Measurements from ENCODE around the gene FBH1. TPM values are rescaled to one million over a fixed set of nuclear protein-coding genes. Genes with fewer than 3 reads are reported as not detected.

The FBH1 gene
- total and polyA plus RNA-seq, 9 of the 15 experiments (the other 6 are each of a cell fraction or from before 2014, with no cell fraction given) = 13.4 to 108 (median 77.8) TPM

DNA sequence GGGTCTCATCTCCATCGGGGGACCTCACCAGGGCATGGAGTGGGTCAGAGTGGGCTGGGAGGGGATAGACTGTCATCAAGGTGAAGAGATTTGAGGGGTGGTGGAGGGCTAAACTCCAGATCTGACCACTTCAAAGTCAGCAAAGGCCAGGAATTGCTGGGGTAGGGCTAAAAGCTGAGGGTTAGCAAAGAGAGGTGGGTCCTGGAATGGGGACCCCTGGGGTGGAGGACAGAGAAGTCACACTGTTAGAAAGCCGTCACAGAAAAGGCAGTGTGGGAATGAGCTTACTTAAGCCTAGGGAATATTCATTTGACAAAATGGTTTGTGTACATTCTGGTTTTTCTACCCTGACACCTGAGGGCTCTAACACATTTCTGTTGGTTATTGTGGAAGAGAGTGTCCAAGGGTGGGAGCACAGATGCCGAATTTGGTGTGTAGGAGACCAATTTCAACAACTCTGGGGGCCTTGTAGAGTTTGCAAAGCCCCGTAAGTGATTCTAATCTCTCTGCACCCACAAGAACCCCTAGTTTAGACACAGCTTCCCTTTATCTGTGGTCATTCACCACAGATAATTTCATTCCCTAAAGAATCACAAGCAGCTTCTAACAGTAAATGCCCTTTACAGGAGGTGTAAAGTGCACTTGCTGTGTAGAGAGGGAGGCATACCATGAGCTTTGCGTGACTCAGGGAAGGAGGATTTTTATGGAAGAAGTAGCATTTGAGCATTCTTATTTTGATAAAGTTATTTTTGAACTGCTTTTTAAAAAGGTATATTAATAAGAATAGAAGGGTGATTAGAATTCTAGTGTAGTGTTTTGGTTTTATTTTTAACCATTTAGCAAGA is 6.4 kb downstream of the FBH1 start (continued):
- TF ChIP-seq, protein P1, sequence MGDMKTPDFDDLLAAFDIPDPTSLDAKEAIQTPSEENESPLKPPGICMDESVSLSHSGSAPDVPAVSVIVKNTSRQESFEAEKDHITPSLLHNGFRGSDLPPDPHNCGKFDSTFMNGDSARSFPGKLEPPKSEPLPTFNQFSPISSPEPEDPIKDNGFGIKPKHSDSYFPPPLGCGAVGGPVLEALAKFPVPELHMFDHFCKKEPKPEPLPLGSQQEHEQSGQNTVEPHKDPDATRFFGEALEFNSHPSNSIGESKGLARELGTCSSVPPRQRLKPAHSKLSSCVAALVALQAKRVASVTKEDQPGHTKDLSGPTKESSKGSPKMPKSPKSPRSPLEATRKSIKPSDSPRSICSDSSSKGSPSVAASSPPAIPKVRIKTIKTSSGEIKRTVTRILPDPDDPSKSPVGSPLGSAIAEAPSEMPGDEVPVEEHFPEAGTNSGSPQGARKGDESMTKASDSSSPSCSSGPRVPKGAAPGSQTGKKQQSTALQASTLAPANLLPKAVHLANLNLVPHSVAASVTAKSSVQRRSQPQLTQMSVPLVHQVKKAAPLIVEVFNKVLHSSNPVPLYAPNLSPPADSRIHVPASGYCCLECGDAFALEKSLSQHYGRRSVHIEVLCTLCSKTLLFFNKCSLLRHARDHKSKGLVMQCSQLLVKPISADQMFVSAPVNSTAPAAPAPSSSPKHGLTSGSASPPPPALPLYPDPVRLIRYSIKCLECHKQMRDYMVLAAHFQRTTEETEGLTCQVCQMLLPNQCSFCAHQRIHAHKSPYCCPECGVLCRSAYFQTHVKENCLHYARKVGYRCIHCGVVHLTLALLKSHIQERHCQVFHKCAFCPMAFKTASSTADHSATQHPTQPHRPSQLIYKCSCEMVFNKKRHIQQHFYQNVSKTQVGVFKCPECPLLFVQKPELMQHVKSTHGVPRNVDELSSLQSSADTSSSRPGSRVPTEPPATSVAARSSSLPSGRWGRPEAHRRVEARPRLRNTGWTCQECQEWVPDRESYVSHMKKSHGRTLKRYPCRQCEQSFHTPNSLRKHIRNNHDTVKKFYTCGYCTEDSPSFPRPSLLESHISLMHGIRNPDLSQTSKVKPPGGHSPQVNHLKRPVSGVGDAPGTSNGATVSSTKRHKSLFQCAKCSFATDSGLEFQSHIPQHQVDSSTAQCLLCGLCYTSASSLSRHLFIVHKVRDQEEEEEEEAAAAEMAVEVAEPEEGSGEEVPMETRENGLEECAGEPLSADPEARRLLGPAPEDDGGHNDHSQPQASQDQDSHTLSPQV (IDR thresholded peaks at IDR 0.05) = 0 out of 2 replicates have a peak, but pooled peaks have one; percentile 23
- TF ChIP-seq, protein P2, sequence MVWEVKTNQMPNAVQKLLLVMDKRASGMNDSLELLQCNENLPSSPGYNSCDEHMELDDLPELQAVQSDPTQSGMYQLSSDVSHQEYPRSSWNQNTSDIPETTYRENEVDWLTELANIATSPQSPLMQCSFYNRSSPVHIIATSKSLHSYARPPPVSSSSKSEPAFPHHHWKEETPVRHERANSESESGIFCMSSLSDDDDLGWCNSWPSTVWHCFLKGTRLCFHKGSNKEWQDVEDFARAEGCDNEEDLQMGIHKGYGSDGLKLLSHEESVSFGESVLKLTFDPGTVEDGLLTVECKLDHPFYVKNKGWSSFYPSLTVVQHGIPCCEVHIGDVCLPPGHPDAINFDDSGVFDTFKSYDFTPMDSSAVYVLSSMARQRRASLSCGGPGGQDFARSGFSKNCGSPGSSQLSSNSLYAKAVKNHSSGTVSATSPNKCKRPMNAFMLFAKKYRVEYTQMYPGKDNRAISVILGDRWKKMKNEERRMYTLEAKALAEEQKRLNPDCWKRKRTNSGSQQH (CRISPR knock-in tag; IDR thresholded peaks at IDR 0.05) = no peak
- TF ChIP-seq PURB (CRISPR knock-in tag; IDR thresholded peaks at IDR 0.05; ENCODE audit: low read depth) (no peak), POLR3G (IDR thresholded peaks at IDR 0.05; ENCODE audit: extremely low read depth, insufficient read length, insufficient replicate concordance) (no peak), POLR2AphosphoS5 (IDR thresholded peaks at IDR 0.05; ENCODE audit: control insufficient read depth, insufficient read depth, low read depth, low read length) (no peak), ELF4 (CRISPR knock-in tag; IDR thresholded peaks at IDR 0.05) (0 out of 2 replicates have a peak, but pooled peaks have one; percentile 28), PRMT5 (CRISPR knock-in tag; IDR thresholded peaks at IDR 0.05) (no peak), FOXM1 (IDR thresholded peaks at IDR 0.05; ENCODE audit: low read depth) (no peak), FOXM1 (CRISPR knock-in tag; IDR thresholded peaks at IDR 0.05; ENCODE audit: low read depth) (no peak), ARID4B (CRISPR knock-in tag; IDR thresholded peaks at IDR 0.05) (0 out of 2 replicates have a peak, but pooled peaks have one; percentile 10), ZNF174 (CRISPR knock-in tag; IDR thresholded peaks at IDR 0.05) (no peak), IFI16 (CRISPR knock-in tag; IDR thresholded peaks at IDR 0.05) (no peak), CREB3 (tag; conservative IDR thresholded peaks at IDR 0.05; ENCODE audit: low read depth) (no peak)
- TF ChIP-seq, protein P3, sequence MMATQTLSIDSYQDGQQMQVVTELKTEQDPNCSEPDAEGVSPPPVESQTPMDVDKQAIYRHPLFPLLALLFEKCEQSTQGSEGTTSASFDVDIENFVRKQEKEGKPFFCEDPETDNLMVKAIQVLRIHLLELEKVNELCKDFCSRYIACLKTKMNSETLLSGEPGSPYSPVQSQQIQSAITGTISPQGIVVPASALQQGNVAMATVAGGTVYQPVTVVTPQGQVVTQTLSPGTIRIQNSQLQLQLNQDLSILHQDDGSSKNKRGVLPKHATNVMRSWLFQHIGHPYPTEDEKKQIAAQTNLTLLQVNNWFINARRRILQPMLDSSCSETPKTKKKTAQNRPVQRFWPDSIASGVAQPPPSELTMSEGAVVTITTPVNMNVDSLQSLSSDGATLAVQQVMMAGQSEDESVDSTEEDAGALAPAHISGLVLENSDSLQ (IDR thresholded peaks at IDR 0.05) = no peak

Measured in K562 (cell line).